Stimulated activated CD4-positive, alpha-beta T cell treated with anti-CD3 and anti-CD28 coated beads, Interleukin-2, amount 100 ng/mL, for 24 hours (primary cell): ENCODE results near the gene RTL10.
"Not testable (repeated sequence)": the region's sequence is repeated elsewhere in the genome, so short reads cannot be mapped to it uniquely, and the experiment has no call there.

Source experiments
- DNase-seq, 2 donors: peaks; one replicate each; pipeline ENCODE4 v3.0.0-alpha.2; 2020

The RTL10 gene

GRCh38 chr22:19843107-19843856 lies 11.4 kb downstream of the RTL10 start:
- no peak for DNase-seq

GRCh38 chr22:19842393-19843106 lies 12.1 kb downstream of the RTL10 start:
- no peak for DNase-seq

GRCh38 chr22:19841641-19842392 lies 12.9 kb downstream of the RTL10 start:
- DNase-seq = no peak

GRCh38 chr22:19840955-19841640 lies 13.6 kb downstream of the RTL10 start:
- no peak for DNase-seq

- no peak for DNase-seq
Measured at GRCh38 chr22:19840059-19840458, 14.6 kb downstream of the RTL10 start.

- no peak for DNase-seq
Measured at GRCh38 chr22:19837915-19838314, 16.8 kb downstream of the RTL10 start.

GRCh38 chr22:19836512-19836911 lies 18.2 kb downstream of the RTL10 start:
- no peak for DNase-seq

GRCh38 chr22:19834599-19834998 lies 20.1 kb downstream of the RTL10 start:
- DNase-seq = no peak

GRCh38 chr22:19833327-19833726 lies 21.3 kb downstream of the RTL10 start:
- not testable (repeated sequence) for DNase-seq

- no peak for DNase-seq
Measured at GRCh38 chr22:19832476-19833108, 22.1 kb downstream of the RTL10 start.

- DNase-seq = not testable (repeated sequence)
Measured at GRCh38 chr22:19831979-19832378, 22.7 kb downstream of the RTL10 start.

GRCh38 chr22:19831016-19831415 lies 23.7 kb downstream of the RTL10 start:
- no peak for DNase-seq

GRCh38 chr22:19828035-19828401 lies 26.7 kb downstream of the RTL10 start:
- no peak for DNase-seq

GRCh38 chr22:19827341-19828034 lies 27.2 kb downstream of the RTL10 start:
- DNase-seq = no peak

GRCh38 chr22:19826619-19826950 lies 28.1 kb downstream of the RTL10 start:
- DNase-seq = no peak

GRCh38 chr22:19825904-19826618 lies 28.6 kb downstream of the RTL10 start:
- no peak for DNase-seq

- no peak for DNase-seq
Measured at GRCh38 chr22:19824926-19825339, 29.7 kb downstream of the RTL10 start.

GRCh38 chr22:19824212-19824925 lies 30.3 kb downstream of the RTL10 start:
- DNase-seq = no peak

- DNase-seq = no peak
Measured at GRCh38 chr22:19823902-19824211, 30.8 kb downstream of the RTL10 start.

- DNase-seq = no peak
Measured at GRCh38 chr22:19823191-19823901, 31.3 kb downstream of the RTL10 start.
